GM19238 (cell line): ENCODE results near the gene MAGEF1.

ENCODE experiments used
- DNase-seq: peaks from one replicate; pipeline ENCODE4 v3.0.0; 2011; ENCODE audit warnings: low spot score; ENCODE audit not compliant: insufficient read length

Gene MAGEF1, protein sequence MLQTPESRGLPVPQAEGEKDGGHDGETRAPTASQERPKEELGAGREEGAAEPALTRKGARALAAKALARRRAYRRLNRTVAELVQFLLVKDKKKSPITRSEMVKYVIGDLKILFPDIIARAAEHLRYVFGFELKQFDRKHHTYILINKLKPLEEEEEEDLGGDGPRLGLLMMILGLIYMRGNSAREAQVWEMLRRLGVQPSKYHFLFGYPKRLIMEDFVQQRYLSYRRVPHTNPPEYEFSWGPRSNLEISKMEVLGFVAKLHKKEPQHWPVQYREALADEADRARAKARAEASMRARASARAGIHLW

DNA sequence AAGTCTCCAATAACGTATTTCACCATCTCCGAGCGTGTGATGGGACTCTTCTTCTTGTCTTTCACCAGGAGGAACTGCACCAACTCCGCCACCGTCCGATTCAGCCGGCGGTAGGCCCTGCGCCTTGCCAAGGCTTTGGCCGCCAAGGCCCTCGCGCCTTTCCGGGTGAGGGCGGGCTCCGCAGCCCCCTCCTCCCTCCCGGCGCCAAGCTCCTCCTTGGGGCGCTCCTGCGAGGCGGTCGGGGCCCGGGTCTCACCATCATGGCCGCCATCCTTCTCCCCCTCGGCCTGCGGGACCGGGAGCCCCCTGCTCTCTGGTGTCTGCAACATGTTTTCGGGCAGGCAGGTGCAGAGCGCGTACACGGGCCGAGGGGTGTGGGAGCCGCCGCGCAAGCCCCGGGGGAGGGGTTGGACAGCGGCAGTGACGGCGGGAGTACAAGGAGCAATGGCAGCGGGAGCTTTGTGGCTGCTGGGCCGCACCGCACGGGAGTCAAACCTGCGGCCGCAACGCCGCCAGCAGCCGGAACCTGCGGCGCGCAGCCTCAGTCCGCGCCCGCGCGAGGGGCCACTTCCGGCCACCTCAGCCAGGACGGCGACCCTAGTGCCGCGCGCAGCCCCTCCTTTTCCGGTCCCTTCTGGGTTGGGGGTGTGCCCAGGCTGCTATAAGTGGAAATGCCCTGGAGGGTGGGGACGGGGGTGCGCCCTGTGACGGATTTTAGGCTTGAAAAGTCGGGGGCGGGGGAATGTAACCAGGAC lies at the start of gene MAGEF1:
TSS of gene MAGEF1 (minus strand) at position 572 of the 755 bp plus-strand sequence. CDS start at position 329, 243 bp downstream.
- DNase-seq = peak; percentile 79

DNA sequence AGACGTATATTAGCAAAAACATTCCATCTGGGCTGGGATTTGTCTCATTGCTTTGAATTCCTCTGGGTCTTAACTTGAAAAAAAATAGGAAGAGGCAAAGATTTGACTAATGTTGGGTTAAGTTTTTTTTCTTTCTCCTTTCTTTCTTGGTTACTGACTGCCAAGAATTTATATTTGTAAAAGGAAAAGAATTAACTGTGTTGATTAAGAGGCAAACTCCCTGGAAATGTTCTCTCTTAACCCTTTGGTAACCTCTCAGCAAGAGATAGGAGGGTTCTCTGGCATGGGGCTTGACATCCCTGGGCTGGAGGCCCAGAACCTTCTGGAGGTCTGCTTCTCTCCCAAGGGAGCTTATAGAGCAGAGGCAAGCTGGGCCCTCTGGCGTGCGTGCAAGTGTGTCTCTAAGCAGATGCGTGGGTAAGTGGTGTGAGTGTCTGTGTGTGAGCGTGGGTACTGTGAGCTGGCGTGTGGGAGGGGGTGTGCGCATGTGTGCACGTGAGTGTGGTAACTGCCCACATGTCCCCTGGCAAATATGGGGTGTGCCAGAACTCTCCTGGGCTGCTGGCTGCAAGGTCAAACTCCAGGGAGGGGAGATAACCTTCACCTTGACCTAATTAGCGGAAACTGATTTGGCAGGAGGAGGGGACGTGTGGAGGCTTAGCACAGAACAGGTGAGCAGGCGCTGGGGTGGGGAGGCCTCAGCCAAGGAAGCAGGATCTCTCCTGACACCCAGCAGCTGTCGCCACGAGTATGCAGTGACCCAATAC lies 49.4 kb upstream of the MAGEF1 start:
- DNase-seq = no peak

DNA sequence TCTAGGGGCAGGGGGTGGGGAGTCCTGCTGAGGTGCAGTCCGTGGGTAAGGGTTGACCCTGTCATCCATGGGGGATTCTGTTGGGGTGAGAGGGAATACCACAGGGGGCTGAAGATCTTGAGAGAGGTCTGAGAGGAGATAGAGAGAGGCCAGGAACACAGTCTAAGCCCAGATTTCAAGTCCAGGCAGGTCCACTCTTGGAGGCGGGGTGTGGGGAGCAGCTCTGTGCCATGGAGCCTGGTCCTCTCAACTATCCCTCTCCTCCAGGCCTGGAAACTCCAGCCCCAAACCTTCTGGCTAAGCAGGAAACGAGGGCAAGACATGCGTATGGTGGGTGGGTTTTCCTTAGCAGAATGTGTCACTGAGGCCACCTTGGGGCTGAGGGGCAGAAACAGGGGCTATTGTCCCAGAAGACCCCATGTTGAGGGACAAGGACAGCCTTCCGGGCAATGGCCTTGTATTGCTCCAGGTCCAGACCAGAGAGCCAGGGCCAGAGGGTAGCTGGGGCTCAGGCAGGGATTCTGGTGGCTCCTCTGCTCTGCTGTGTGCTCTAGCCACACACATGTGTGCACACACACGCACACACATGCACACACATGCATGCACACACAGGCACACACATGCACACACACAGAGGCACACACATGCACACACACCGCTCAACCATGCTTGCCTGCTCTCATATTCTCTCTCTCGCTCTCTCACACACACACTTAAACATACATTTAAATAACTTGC lies 48.6 kb upstream of the MAGEF1 start:
- no peak for DNase-seq

DNA sequence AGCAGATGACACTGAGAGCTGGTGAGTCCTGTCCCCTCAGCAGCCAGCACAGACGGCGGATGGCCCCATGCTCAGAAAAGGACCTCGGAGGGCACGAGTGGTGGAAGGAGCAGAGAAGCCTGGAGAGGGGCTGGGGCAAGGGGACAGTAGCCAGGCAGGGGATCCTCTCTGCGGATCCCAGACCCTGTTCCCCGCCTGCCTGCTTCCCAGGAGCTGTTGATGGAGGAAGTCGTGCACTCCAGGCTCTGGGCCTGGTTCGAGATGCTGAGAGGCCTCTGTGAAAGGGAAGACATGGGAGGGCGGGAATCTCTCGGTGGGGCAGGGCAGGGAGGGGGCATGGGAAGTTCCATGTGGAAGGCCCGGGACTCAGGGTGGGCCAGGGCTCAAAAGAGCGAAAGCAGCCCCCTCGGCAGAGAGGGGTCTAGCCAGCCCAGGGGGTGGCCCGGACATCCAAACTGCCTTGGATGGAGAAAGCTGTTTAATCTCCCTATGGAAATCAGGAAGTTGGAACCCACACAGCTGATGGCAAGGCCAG lies 47.9 kb upstream of the MAGEF1 start:
- DNase-seq = no peak

DNA sequence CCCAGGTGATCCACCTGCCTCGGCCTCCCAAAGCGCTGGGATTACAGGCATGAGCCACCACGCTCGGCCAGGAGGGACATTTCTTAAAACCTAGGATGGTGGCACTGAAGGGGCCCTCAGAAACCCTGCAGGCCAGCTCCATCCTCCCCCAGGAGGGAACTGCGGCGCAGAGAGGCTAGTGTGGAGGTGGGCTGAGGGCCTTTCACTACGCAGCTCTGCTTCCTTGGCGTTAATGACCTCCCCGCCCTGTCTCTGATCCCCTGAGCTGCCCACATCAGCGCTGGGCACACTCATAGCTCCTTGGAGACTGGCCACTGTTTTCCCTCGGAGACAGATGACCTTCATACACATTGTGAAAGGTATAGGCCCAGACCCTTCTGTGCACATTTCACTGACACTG lies 46.2 kb upstream of the MAGEF1 start:
- DNase-seq = no peak

DNA sequence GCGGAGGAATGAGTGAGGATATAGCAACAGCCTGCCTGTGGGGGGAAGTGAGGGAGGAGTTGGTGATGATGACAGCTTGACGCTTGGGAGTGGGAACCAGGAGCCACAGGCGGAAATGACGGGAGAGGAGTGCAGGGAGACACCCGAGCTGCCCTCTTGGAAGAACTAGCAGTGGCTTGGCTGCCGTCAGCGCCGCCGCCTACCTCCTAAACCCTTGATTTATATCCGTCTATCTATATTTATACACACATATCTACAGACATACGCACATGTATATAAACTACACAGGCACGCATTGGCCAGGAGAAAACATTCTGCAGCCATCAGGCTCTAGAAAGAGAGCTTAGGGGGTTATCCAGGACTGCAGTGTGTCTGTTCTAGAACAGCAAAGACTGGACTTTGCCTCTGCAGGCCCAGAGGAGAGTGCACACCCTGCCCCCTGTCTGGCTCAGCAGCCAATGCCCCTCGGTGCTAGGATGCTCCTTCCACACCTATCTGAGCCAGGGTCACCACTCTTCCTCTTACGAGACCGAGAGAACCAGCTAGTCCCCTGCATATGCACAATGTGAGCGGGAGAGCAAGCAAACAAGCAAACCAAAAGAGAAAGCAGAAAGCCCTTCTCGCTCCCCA lies 45.3 kb upstream of the MAGEF1 start:
- no peak for DNase-seq

DNA sequence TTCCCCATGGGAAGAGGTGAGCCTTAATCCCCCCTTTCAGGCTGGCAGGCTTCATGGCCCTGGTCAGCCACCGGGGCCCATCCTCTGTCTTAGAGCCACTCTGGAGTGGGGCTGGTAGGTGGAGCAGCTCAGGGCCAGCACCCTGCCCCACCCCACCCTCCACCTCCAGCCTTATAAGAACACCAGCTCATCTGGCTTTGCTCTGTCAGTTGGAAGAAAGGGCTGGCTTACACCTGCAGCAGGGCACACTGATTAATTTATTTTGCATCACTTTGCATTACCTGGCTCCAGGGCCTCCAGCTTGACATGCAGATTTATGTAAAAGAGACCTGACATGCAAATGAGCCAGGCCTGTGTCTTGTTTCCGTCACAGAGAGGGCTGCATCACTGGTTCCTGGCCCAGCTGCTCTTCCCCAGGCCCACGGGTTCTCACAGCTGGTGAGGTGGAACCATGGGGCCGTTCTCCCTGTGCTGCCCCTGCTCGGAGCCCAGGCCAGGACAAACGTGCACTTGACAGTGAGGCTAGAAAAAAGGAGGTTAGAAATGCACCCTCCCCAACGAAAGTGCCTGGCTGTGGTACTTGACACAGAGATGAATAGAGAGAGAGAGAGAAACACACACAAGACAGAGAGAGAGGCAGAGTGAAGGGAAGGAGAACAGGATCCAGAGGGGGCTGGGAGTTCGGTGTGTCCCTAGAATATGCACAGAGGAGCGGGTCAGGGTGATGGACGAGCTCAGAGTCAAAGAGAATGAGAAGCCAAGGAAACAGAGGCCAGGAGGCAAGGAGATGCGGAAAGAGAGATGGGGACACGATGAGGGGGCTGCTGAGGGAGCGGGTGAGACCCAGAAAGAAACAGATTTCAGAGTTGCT lies 44.5 kb upstream of the MAGEF1 start:
- no peak for DNase-seq

DNA sequence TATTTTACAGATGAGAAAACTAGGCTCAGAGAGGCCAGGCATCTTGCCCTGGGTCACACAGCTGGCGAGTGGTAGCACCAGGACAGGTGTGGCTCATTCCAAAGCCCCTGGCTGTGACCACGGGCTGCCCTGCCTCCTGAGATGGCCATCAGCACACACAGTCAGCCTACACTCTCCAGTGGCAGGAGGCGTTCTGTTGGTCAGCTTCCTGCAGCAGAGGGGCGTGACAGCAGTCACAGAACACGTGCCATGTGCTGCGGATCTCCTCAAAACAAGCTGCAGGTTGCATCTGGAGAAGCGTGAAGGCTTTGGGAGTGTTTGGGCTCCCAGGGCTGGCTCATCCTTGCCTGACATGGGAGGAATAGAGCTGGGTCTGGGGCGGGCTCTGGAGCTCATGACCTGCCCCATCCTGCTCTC lies 43.5 kb upstream of the MAGEF1 start:
- no peak for DNase-seq

DNA sequence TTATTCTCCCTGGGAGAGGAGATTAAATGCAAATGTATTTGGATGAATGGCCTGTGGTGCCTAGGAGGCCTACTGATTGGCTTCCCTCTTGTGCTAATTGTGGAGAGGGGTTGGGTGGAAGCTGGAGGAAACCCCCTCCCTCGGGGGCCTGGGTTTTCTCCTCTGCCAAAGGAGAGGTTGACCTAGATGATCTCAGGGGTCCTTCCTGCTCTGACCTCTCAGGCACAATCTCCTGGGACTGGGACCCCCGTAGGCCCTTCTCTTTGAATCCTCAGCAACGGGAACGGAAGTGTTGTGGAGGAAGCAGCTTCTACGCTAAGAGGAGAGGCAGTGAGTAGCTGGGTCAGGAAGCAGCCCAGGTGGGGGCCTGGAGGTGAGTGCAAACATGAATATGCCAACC lies 40.5 kb upstream of the MAGEF1 start:
- DNase-seq = no peak

DNA sequence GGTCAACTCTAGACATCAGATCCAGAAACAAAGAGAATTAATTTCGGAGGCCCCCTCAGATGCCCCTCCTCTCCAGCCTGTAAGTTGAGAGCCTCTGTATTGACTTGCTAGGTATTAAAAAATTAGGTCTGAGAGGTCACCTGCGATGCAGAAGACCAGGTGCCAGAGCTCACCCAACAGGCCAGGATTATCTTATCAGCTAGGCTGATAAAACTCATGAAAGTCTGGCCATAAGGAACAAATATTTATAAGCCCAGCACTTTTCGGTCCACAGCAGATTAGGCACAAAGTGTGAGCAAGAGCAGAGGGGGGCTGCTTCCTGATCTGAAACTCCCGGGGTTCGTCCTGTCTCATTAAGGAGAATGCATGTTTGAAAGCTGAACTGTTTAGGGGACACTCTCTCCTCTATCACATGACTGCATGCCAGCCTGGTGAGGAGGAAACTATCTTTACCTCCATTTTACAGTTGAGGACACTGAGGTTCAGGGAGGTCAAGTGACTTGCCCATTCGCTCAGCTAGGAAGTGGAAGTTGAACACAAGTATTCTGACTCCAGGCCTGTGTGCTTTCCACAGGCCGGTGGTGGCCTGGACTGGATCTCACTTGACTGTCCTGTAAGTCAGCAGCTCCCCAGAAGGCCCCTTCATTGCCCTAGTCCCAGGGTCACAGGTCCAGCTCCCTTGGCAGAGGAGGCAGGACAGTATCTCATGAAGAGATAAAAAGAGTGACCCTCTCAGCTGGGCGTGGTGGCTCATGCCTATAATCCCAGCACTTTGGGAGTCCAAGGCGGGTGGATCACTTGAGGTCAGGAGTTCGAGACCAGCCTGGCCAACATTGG lies 39.6 kb upstream of the MAGEF1 start:
- no peak for DNase-seq

DNA sequence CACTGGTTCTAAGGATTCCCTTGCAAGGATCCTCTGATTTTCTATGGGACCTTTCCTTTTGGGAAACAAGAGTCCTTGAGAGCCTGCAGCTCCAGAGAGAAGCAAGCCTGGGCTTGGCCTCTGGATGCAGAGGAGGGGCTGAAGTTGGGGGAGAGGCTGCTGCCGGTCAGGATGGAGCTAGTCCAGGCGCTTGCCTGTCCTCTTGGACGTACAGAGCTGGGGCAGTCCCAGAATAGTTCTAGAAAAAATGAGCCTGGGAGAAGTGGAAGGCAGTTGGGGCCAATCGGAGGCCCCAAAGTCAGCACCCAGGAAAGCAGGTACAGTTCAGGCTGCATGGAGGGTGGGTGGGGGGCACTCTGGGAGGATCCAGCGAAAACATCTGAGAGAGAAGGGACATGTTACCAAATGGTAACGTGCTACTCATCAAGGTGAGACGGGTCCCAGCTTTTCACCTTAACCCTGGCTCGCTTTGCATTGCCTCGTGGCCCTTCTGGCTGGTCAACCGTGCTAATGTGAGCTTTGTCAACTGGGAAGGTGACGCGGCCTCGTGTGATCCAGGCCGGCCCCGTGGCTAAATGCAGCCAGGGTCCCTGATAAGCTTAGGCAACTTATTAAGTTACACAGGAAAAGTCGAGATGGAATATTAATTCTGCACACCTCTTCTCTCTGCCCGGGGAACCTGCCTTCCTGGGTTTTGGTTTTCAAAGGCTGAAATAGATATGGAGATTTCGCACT lies 38.7 kb upstream of the MAGEF1 start:
- DNase-seq = no peak

DNA sequence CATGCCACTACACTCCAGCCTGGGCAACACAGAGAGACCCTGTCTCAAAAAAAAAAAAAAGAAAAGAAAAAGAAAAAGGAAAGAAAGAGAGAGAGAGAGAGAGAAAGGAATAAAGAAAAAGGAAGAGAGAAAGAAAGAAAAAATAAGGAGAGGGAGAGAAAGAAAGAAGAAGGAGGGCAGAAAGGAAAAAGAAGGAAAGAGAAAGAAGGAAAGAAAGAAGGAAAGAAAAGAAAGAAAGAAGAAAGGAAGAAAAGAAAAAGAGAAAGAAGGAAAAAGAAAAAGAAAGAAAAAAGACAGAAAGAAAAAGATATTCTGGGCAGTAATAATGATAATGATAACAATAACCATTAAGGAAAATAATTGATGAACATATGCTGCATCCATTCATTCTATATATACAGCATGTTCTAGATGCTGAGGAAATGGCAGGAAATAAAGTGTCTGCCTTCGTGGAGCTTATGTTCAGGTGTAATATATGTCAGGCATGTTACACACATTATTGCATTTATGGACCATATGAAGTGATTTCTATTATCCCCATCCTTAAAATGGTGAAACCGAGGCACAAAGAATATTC lies 37.4 kb upstream of the MAGEF1 start:
- DNase-seq = no peak

DNA sequence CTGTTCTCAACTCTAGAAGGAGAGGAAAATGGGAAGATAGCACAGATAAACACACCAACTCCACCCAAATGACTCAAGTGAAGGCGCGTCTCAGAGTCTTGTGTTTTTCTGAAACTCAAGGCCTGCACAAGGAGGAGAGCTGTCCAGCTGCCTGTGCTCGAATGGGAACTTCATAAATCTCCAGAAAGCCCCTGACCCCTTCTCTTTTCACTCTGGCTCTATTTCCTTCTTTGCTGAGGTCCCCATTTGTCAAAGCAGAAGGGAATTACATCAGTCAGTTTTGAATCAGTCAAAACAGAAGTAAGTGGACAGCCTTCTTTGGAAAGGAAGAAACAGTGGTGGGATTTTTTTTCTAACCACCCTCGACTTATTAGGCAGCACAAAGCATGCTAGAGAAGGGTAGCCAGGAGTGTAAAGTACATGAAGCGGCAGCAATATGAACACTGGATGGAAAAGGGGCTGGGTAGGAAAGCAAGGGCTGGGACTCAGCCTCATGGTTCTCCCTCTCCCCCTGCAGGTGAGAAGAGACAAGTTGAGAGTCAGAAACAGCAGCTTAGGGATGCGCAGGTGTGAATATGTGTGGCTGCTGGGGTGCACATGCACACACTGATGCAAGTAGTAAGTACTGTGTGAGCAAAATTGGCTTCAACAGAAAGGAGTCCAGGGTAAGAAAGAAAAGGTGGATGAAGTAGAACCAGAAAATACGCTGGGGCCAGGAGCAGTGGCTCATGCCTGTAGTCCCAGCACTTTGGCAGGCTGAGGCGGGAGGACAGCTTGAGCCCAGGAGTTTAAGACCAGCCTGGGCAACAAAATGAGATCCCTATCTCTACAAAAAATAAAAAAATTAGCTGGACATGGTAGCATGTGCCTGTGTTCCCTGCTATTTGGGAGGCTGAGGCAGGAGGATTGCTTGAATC lies 36.6 kb upstream of the MAGEF1 start:
- no peak for DNase-seq

DNA sequence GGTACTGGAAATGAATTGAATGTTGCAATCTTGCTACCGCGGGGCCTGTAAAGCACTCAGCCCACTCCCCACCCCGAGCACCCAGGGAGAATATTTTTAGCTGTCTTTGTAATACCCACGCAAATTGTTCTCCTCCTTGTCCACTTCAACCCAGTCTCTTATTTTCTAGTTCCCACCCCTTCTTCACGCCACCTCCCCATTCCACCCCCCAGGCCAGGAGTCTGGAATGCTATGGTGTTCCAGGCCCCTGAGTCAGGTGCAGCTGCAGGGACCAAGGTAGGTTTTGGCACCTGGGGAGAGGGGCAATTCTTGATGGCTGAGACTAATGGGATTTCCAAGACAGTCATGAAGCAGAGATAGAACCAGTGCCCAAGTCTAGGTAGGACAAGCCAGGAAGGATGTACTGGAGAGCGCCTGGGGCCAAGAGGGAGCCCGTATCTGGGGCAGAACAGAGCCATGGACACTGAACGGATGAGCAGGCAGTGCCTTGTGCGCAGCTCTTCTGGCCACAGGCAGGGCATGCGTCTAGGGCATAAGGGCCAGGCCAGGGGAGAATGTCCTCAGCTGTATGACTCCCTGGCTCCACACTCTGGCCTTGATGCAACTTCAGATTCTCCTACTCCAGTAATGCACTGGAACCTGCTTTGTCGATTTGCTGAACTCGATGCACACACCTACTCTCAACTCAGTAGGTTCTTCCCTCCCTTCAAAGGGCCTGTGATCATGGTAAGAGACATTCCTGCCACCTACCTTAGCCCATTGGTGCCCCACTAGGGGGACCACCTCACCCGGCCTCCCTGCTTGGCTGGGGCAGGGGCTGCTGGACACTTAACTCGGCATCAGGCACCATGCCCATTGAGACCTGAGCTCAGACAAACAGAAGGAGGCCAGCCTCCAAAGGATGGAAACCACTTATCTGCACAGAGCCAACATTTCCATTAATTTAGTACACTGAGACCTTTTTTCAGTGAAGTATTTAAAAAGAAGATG lies 34.6 kb upstream of the MAGEF1 start:
- DNase-seq = no peak

DNA sequence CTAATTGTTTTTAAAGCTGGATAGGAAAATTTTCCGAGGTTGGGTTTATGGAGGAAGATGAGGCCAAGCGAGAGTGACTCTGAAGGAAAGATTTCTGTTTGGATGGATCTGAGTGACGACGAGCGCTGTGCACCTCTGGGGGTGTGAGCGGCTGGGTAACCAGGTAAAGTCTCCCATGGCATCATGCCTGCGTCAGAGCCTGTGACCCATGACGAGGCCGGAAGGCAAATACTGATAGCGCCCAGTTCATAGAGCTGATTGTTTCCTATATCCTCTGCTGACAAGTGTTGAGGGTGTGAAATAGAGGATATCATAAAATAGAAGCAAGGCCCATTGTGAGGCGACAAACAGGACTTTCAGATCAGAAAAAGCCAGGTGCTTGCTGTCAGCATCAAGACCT lies 33.7 kb upstream of the MAGEF1 start:
- DNase-seq = no peak

DNA sequence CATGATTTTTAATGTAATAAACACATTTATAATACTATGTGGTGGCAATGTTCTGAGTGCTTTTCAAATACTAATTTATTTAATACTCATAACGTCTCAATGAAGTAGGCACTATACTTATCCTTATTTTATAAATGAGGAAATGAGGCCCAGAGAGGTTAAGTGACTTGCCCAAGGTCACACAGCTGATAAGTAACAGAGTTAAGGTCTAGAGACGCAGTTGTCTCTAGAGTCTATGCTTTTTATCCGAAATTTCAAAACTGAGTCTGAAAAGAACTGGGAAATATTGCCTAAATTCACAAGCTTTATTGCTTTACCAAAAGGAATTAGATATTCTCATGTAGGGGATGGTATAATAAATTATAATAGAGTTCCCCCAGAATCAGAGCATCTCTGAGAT lies 31.4 kb upstream of the MAGEF1 start:
- no peak for DNase-seq
